DND-41 (cell line): ENCODE measurements around the gene HUNK.

Source experiments
- EZH2 ChIP-seq: IDR thresholded peaks from 3 replicates; pipeline ENCODE4 v1.6.1; 2012; ENCODE audit warnings: borderline replicate concordance, low read depth, mild to moderate bottlenecking, moderate library complexity, low read length, inconsistent platforms; ENCODE audit not compliant: severe bottlenecking
- TF ChIP-seq, protein P1 (sequence below): IDR thresholded peaks from 2 replicates; pipeline ENCODE4 v1.5.1; 2012; ENCODE audit warnings: borderline replicate concordance, low read length, moderate library complexity, mild to moderate bottlenecking; ENCODE audit not compliant: poor library complexity, severe bottlenecking; ENCODE audit errors: extremely low read depth

DNA sequence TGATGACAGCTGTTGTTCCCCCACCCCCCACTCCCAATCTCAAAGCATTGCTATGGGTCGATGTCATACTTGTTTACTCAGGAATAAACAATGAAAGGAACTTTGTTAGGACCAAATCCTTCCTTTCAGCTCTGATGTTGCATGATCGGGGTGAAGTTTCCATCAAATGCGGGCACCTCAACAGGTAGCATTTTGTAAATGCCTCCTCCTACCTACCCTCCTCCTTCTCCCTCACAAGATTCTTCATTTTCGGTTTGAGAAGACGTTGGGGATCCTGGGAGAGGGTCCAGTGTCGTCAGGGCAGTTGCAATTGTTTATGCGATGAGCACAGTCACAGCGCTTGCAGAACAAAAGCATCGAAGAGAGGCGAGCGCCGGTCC is 758 bp upstream of the HUNK start:
- no peak for TF ChIP-seq EZH2
- TF ChIP-seq, protein P1, sequence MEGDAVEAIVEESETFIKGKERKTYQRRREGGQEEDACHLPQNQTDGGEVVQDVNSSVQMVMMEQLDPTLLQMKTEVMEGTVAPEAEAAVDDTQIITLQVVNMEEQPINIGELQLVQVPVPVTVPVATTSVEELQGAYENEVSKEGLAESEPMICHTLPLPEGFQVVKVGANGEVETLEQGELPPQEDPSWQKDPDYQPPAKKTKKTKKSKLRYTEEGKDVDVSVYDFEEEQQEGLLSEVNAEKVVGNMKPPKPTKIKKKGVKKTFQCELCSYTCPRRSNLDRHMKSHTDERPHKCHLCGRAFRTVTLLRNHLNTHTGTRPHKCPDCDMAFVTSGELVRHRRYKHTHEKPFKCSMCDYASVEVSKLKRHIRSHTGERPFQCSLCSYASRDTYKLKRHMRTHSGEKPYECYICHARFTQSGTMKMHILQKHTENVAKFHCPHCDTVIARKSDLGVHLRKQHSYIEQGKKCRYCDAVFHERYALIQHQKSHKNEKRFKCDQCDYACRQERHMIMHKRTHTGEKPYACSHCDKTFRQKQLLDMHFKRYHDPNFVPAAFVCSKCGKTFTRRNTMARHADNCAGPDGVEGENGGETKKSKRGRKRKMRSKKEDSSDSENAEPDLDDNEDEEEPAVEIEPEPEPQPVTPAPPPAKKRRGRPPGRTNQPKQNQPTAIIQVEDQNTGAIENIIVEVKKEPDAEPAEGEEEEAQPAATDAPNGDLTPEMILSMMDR: no peak
